Erythroblast (primary cell): ENCODE measurements around the gene CLINT1.

Experiments
- DNase-seq, 2 experiments: peaks; one replicate each; lab custom pipeline; 2025; lab: John Stamatoyannopoulos, UW
- GATA1 ChIP-seq: IDR thresholded peaks from 2 replicates; pipeline ENCODE4 v1.6.1; 2011; ENCODE audit warnings: low read depth, mild to moderate bottlenecking, control low read depth, low read length, moderate library complexity
- POLR2A ChIP-seq: IDR thresholded peaks from 2 replicates; pipeline ENCODE4 v1.6.1; 2011; ENCODE audit warnings: mild to moderate bottlenecking, low read length

CLINT1 gene

DNA sequence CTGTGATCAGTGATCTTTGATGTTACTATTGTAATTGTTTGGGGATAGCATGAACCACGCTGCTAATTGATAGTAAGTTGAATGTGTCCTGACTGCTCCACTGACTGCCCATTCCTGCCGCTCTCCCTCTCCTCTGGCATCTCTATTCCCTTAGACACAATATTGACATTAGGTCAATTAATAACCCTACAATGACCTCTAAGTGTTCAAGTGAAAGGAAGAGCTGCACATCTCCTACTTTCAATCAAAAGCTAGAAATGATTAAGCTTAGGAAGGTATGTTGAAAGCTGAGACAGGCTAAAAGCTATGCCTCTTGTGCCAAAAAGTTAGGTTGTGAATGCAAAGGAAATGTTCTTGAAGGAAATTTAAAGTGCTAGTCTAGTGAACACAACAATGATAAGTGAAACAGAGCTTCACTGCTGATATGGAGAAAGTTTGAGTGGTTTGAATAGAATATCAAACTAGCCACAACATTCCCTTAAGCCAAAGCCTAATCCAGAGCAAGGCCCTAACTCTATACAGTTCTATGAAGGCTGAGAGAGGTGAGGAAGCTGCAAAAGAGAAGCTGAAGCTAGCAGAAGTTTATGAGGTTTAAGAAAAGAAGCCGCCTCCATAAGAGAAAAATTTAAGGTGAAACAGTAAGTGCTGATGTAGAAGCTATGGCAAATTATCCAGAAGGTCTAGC, 12.9 kb downstream of the CLINT1 start:
- DNase-seq, result no peak
- TF ChIP-seq POLR2A (no peak), GATA1 (no peak)

DNA sequence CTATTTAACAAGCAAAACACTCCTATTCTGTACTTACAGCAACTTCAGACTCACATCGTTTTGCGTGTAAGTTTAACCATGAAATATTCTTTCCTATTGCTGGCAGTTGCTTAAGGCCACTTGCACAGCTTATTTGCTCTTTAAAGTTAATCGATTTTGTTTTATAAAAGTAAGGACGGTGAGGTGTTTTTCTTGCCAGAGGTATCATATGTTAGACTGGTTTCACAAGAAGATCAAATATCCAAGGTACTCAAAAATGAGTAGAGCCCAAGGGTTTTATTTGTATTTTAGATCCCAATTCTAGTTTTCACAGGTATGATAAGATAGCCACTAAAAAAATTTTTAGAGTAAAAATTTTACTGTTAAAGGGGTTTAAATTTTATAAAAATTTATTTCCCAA, 16.2 kb downstream of the CLINT1 start:
- no peak for DNase-seq
- TF ChIP-seq POLR2A (no peak), GATA1 (no peak)

DNA sequence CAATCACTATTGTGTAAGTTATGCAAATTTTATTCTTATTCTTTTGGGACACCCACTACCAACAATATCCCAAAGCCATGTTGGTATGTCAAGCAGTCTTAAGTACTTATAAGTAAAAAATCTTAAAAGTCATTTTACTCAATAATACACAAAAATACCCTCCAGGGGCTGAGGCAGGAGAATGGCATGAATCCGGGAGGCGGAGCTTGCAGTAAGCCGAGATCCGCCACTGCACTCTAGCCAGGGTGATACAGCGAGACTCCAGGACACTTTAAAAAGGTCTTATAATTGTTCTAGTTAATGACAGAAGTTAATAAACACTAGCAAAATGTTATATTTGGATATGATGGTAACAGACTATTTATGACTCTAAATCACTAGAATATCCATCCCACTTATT, 16.8 kb downstream of the CLINT1 start:
- TF ChIP-seq GATA1 (no peak), POLR2A (no peak)
- DNase-seq, result no peak

DNA sequence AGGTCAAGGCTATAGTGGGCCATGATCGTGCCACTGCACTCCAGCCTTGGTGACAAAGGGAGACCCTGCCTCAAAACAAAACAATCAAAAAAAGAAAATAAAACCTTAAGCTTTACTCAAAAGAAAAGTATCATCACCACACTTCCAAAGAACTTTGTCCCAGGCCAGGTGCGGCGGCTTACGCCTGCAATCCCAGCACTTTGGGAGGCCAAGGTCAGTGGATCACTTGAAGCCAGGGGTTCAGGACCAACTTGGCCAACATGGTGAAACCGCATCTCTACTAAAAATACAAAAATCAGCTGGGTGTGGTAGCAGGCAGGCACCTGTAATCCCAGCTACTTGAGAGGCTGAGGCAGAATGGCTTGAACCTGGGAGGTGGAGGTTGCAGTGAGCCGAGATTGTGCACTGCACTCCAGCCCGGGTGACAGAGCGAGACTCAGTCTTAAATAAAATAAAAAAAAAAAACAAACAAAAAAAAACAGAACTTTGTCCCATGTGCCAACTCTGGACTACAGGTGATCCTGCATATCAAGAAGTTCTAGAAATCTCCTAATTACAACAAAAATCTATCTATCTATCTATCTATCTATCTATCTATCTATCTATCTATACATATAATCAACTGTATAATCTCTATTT, 19.7 kb downstream of the CLINT1 start:
- no peak for DNase-seq
- TF ChIP-seq GATA1 (no peak), POLR2A (no peak)

DNA sequence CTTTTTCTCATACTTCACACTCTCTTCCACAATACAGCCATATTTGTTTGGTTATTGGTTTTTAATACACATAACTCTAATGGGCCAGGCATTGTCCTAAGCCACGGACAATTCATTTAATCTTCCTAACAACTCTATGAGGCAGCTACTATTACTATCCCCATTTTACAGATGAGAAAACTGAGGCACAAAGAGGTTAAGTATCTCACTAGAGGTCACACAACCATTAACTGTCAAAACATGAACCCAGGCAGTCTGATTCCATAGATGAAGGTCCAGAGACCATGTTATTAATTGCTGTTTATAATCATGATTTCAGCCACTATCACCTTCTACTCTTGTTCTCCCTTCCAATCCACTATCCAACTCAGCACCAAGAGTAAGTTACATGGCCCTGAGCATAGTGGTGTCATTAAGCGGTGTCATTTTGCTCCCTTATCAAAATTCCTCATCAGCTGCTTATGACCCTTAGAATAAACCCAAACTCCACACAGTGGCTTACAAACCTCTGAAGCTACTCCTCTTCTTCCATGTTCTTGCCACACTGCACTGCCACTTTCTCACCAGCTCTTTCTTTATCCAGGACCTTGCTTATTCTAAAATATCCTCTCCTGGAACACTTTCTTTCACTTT, 22.7 kb downstream of the CLINT1 start:
- DNase-seq, result peak; percentile 13 to 17
- TF ChIP-seq POLR2A, result no peak
- TF ChIP-seq GATA1, result no peak

DNA sequence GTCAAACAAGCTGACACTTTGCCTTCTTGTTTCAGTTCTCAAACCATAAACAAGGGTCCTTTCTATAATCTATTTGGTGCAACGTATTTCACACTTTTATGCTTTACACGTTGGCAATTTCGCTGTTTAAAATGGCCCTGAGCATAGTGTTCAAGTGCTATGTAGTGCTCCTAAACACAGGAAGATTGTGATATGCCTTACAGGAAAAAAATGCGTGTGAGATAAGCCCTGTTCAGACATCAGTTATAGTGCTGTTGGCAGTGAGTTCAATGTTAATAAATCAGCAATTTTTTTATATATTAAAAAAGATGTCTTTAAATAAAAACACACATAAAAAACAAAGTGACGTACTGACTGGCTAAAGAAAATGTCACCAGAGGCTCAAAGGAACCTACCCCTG, 23.9 kb downstream of the CLINT1 start:
- no peak for TF ChIP-seq GATA1
- TF ChIP-seq POLR2A, result no peak
- peak; percentile 20 to 30 for DNase-seq

DNA sequence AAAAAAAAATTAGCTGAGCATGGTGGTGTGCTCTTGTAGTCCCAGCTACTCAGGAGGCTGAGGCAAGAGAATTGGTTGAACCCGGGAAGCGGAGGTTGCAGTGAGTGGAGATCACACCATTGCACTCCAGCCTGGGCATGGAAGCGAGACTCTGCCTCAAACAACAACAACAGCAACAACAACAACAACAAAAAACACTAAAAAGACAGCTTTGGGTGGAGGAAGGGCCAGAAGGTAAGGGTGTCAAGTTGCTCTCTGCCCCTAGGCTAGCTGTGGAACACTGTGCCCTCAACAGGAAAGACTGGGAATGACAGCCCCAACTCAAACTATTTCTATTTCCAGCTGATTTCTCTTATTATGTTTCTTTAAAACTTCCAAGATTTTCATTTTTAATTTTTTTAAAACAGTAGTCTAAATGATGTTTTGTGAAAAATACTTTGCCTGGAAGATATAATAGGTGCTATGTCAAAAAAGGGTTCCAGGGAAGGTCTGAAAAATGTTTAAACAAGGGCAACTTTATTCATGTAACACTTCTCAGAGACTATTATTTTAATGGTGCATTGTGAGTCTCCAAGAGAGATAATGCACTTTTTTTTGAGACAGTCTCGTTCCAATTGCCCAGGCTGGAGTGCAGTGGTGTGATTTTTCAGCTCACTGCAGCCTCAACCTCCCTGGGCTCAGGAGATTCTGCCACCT, 29.9 kb downstream of the CLINT1 start:
- DNase-seq, result peak; percentile 48
- no peak for TF ChIP-seq POLR2A
- no peak for TF ChIP-seq GATA1

DNA sequence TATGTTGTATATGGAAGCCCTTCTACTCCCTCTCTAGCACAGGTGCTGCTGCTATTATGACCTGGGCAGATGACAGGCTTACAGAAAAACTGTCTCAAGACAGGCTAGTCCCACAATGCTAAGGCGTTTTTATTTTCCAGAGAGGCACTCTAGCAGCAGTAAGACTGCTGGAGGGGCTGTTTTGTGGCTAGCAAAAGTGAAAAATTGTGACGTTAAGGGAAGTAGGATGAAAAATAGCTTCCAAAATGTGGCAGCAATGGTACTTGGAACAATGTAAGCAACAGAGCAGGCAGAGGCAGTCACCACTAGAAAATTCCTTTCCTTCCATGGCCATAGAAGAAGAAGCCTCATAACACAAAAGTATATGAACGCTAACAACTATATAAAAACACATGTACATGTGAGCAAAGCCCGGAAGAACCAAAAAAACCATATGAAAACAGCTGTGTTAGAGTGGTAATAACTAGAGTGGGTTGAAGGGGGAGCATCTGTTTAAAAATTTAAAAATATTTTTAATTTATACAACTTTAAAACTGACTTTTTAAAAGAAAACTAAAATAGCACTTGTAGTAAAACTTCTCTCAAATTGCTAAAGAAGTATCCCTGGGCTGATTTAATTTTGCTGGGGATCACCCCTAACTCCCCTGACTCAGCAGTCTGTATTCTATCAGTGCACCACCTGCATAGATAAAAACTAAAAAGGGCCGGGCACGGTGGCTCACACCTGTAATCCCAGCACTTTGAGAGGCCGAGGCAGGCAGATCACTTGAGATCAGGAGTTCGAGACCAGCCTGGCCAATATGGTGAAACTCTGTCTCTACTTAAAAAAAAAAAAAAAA, 30.6 kb downstream of the CLINT1 start:
- no peak for TF ChIP-seq POLR2A
- TF ChIP-seq GATA1, result no peak
- peak; percentile 7 to 9 for DNase-seq

DNA sequence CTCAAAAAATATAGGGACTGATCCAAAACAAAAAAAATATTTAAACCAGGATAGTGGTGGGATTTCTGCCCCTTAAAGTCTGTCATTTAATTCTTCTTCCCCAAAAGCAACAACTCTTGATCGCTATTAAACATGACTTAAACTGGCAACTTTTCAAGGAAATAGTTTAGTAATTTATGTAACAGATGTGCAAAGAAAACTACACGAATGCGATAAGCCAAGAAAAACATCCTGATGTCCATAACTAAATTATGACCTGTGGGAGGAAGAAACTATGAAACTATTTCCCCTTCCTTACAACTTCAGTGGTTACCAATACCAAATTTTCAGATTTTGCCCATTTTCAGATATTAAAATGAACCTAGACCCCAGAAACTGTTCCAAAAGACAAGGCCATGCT, 31.5 kb downstream of the CLINT1 start:
- peak in 1 of 2 experiments; percentile 5 for DNase-seq
- TF ChIP-seq GATA1 (no peak), POLR2A (no peak)

DNA sequence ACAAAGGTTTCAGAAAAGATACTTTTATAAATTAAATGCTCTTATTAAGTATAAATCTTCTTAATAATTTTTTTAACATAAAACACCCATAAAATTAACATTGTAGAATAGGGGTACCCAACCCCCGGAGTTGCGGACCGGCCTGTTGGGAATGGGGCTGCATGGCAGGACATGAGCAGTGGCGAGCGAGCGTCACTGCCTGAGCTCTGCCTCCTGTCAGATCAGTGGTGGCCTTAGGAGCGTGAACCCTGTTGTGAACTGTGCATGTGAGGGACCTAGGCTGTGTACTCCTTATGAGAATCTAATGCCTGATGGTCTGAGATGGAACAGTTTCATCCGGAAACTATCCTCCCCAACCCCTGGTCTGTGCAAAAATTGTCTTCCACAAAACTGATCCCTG, 35.3 kb downstream of the CLINT1 start:
- DNase-seq, result no peak
- TF ChIP-seq GATA1 (no peak), POLR2A (no peak)

DNA sequence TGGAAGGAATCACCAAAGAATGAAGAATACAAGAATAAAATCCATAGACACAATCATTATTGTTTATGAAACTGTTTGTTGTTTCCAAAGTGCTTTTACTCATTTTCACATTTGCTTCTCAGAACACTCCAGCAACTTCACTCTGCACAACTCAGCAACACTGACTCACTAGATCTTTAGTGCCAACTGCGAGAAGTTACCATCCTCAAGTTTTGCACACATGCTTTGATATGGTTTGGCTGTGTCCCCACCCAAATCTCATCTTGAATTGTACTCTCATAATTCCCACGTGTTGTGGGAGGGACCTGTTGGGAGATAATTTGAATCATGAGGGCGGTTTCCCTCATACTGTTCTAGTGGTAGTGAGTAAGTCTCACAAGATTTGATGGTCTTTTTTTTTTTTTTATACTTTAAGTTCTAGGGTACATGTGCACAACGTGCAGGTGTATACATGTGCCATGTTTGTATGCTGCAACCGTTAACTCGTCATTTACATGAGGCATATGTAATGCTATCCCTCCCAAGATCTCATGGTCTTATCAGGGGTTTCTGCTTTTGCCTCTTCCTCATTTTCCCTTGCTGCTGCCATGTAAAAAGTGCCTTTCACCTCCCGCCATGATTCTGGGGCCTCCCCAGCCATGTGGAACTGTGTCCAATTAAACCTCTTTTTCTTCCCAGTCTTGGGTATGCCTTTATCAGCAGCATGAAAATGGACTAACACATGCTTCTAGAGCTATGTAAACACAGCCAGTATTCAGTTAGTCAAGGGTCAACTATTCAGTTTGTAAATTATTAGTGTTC, 36.9 kb downstream of the CLINT1 start:
- TF ChIP-seq POLR2A, result no peak
- no peak for TF ChIP-seq GATA1
- peak in 1 of 2 experiments; percentile 12 for DNase-seq

DNA sequence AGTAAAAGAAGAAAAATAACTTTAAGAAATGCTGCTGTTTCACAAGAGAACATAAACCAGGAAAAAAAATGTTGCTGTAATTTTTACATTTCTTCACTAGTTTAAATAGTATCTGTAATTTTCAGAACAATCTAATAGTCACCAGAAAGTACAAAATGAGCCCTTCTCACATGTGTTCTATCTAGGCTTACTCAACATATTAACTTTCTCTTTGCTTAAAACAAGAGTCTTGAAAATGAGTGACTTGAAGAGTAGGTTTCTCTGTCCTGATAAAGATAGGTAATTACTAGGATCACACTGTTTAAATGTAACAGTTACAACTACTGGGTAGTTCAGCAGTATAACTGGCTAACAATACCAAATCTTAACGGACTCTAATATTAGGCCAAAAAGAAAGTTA, 37.5 kb downstream of the CLINT1 start:
- DNase-seq, result no peak
- TF ChIP-seq POLR2A, result no peak
- no peak for TF ChIP-seq GATA1
